GM23338 (cell line): ENCODE data around the gene UBE2V1.
"Not testable (repeated sequence)": the region's sequence is repeated elsewhere in the genome, so short reads cannot be mapped to it uniquely, and the experiment has no call there.

Experiments used
- CTCF ChIP-seq, 2 experiments: fragments of 200-600 bp in 1 of 2; sonication (generic) in 1 of 2; conservative IDR thresholded peaks; 2 replicates each; pipeline versions ENCODE4 v1.5.1 to v1.6.1; 2016 to 2017; ENCODE audit warnings: antibody characterized with exemption in 2 of 2, low read depth in 2 of 2, mild to moderate bottlenecking in 2 of 2, moderate library complexity in 1 of 2
- EZH2 ChIP-seq: fragments of 200-600 bp; sonication (generic); IDR thresholded peaks from one replicate; pipeline ENCODE4 v1.8.0; 2017; ENCODE audit warnings: antibody characterized with exemption, mild to moderate bottlenecking, low read depth; ENCODE audit not compliant: unreplicated experiment
- EZH2phosphoT487 ChIP-seq: fragments of 200-600 bp; sonication (generic); IDR thresholded peaks from one replicate; pipeline ENCODE4 v1.8.1; 2018; ENCODE audit warnings: antibody characterized with exemption; ENCODE audit not compliant: unreplicated experiment
- POLR2AphosphoS5 ChIP-seq: IDR thresholded peaks from 2 replicates; pipeline ENCODE4 v1.6.1; 2016; ENCODE audit warnings: antibody characterized with exemption, low read depth
- REST ChIP-seq: IDR thresholded peaks from one replicate; pipeline ENCODE4 v1.6.1; 2018; ENCODE audit warnings: antibody characterized with exemption; ENCODE audit not compliant: unreplicated experiment
- ZNF331 ChIP-seq: fragments of 250-450 bp; sonication (Bioruptor Pico); IDR thresholded peaks from 2 replicates; pipeline ENCODE4 v1.5.0; 2020; ENCODE audit warnings: low read depth, mild to moderate bottlenecking, moderate library complexity

DNA sequence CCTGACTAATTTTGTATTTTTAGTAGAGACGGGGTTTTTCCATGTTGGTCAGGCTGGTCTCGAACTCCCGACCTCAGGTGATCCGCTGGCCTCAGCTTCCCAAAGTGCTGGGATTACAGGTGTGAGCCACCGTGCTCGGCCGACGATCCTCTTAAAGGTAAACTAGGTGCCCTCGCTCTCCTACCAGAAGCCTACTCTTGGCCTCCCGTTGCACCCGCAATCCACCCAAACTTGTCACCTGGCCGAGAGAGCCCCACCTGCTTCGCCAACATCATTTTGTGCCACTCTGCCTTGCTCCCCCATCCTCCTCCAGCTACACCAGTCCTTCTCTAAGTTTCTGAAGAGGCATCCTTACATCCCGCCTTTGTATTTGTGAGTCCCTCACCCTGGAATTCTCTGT, 10.4 kb downstream of the UBE2V1 start:
- TF ChIP-seq CTCF (conservative IDR thresholded peaks at IDR 0.05; ENCODE audit: low read depth in 2 of 2); EZH2; EZH2phosphoT487; POLR2AphosphoS5; REST; ZNF331: not testable (repeated sequence)
